Heart left ventricle (tissue), 16 donors: ENCODE results near the gene MTIF2. TPM values are rescaled to one million over a fixed set of nuclear protein-coding genes. Genes with fewer than 3 reads are reported as not detected.
A peak's percentile ranks its signal among the peaks of the same experiment; 100 is the strongest.

Source experiments
- ATAC-seq, 4 donors: fragments of 200-7000 bp; cut with Tn5 transposase; one replicate each; pipeline ENCODE4 v1.9.1; 2020 to 2022; ENCODE audit warnings: moderate library complexity in 4 of 4, mild to moderate bottlenecking in 3 of 4, moderate number of reproducible peaks in 1 of 4
- DNase-seq, 5 donors: peaks; one replicate each; pipeline ENCODE4 v3.0.0-alpha.2; 2020
- H3K27ac ChIP-seq, 12 donors: fragments of 200-600 bp; sonication (generic) in 4 of 12; one replicate each; pipeline versions ENCODE4 v1.5.0 to v1.8.0; 2016 to 2022; ENCODE audit warnings: mild to moderate bottlenecking in 2 of 12
- H3K27me3 ChIP-seq, 9 donors: fragments of 200-600 bp; sonication (generic) in 2 of 9; one replicate each; pipeline versions ENCODE4 v1.5.1 to v1.8.0; 2016 to 2022; ENCODE audit warnings: mild to moderate bottlenecking in 3 of 9
- H3K36me3 ChIP-seq, 9 donors: fragments of 200-600 bp; sonication (generic) in 2 of 9; one replicate each; pipeline versions ENCODE4 v1.5.0 to v1.8.0; 2018 to 2022; ENCODE audit warnings: mild to moderate bottlenecking in 2 of 9
- H3K4me1 ChIP-seq, 12 donors: fragments of 200-600 bp; sonication (generic) in 4 of 12; one replicate each; pipeline versions ENCODE4 v1.5.0 to v1.8.0; 2016 to 2022; ENCODE audit warnings: mild to moderate bottlenecking in 3 of 12
- H3K4me3 ChIP-seq, 12 donors: fragments of 200-600 bp; sonication (generic) in 4 of 12; one replicate each; pipeline versions ENCODE4 v1.5.0 to v1.8.0; 2017 to 2022; ENCODE audit warnings: mild to moderate bottlenecking in 9 of 12, moderate library complexity in 4 of 12
- H3K9me3 ChIP-seq, 12 donors: fragments of 200-600 bp; sonication (generic) in 4 of 12; one replicate each; pipeline versions ENCODE4 v1.5.0 to v1.8.0; 2016 to 2022; ENCODE audit warnings: mild to moderate bottlenecking in 1 of 12
- CTCF ChIP-seq, 12 donors: fragments of 200-600 bp; sonication (generic) in 4 of 12; IDR thresholded peaks; one replicate each; pipeline versions ENCODE4 v1.5.0 to v1.8.0; 2018 to 2022; ENCODE audit warnings: antibody characterized with exemption in 12 of 12, mild to moderate bottlenecking in 5 of 12
- POLR2A ChIP-seq, 2 donors: fragments of 450-650 bp; IDR thresholded peaks; one replicate each; pipeline ENCODE4 v1.6.1; 2017; ENCODE audit warnings: antibody characterized with exemption in 2 of 2, mild to moderate bottlenecking in 2 of 2, moderate library complexity in 2 of 2
- whole genome bisulfite sequencing, 4 donors: extraction: QIAGEN DNeasy Blood & Tissue Kit in 2 of 4; methylation state at CpG; one replicate each; pipeline versions ENCODE4 v1.1.5 to v1.1.7; 2013 to 2018; 5-methylcytosine and 5-hydroxymethylcytosine counted together
- intact Hi-C, 10 donors: fragments of 100-400 bp; cut with DNase I; formaldehyde crosslinking; loops; one replicate each; pipeline versions ENCODE4 v1.11.1 to v1.14.2; 2022
- polyA plus RNA-seq, 2 donors: library from polyadenylated mRNA; stranded (reverse); fragments of 200-250 nt; gene quantifications; one replicate each; pipeline ENCODE4 v1.2.3, GENCODE V29; 2013
- total RNA-seq, 9 donors: library from RNA; depleted of rRNA in 2 of 9; stranded (reverse); fragments of >200 nt in 2 of 9; fragmentation: NEBNext Ultra II Directional in 3 of 9; extraction: Animal tissue kit (Norgen Biotek cat#: 25700) in 3 of 9; gene quantifications; one replicate each; pipeline versions ENCODE4 v1.1.0 to v1.2.4, GENCODE V29; 2016 to 2023
- donor health status: ischemic (EF 13 %, LVEDD 7.1; RV severe dilation, severe dysfunction).
- donor health status: healthy with polysubstance abuse.
- donor health status: DM: no; HTN: yes; CAD: no.
- donor health status: DM: no; HTN: no; CAD: no.
- donor health status: ischemic (EF 25% LVEDD 6.9; RV normal size, moderate dysfunction).
- donor health status: ischemic (EF 25% LVEDD 5.7; RV mildly dilated, moderate dysfunction).
- donor health status: healthy.
- donor health status: DM: yes; HTN: yes; CAD: no.
- donor health status: ischemic (EF 35%, LVEDD 5.7; RV mildly dilated, moderate dysfunction).
- donor health status: nonischemic (EF 11% LVEDD 7.7; RV severe dilation, severe dysfunction).
- donor health status: DM: yes; HTN: yes; CAD: no.
- donor health status: PGD.
- donor health status: ischemic (EF 29% LVEDD 5.4; RV normal size, mild dysfunction).
- donor health status: nonischemic (EF 23%, LVEDD 6.1; RV moderate dilation, normal function).

MTIF2 gene
- total and polyA plus RNA-seq, 11 donors: 29.9 to 54.7 (median 45.5) TPM

GRCh38 chr2:55309446-55309845 is 40.4 kb upstream of the MTIF2 start:
- WGBS, 4 donors: 56 to 69% (median 66%) methylated on average over 2 of the region's 2 CpGs
- H3K9me3 ChIP-seq: no peaks in the 10 kb centered on the region
- H3K4me1 ChIP-seq: no peaks in the 10 kb centered on the region
- DNase-seq (no peak), ATAC-seq (no peak)
- H3K4me3 ChIP-seq: no peak overlapping the region
- intact Hi-C loops: no loop called here
- H3K27me3 ChIP-seq: no peaks in the 10 kb centered on the region
- peaks cover 0 to 81% (median 51%) of the 10 kb centered on the region in 9 donors for H3K36me3 ChIP-seq
- no peak for TF ChIP-seq POLR2A (IDR thresholded peaks at IDR 0.05)
- no peak for TF ChIP-seq CTCF (IDR thresholded peaks at IDR 0.05)
- H3K27ac ChIP-seq: no peak overlapping the region

- ATAC-seq: no peak
- no peak for DNase-seq
- no peaks in the 10 kb centered on the region for H3K27me3 ChIP-seq
- TF ChIP-seq CTCF (IDR thresholded peaks at IDR 0.05) (no peak), POLR2A (IDR thresholded peaks at IDR 0.05) (no peak)
- peaks cover 0 to 66% (median 33%) of the 10 kb centered on the region in 9 donors for H3K36me3 ChIP-seq
- no peaks in the 10 kb centered on the region for H3K4me1 ChIP-seq
- no peak overlapping the region for H3K27ac ChIP-seq
- no peak overlapping the region for H3K4me3 ChIP-seq
- WGBS, 4 donors: 94 to 98% (median 96%) methylated on average over 3 of the region's 3 CpGs
- intact Hi-C loops: no loop called here
- H3K9me3 ChIP-seq: no peaks in the 10 kb centered on the region
Observed at GRCh38 chr2:55302241-55302640, 33.2 kb upstream of the MTIF2 start.

- Histone ChIP-seq H3K4me3 (no peak overlapping the region), H3K27me3 (no peaks in the 10 kb centered on the region), H3K4me1 (peaks cover 0 to 4% (median 0%) of the 10 kb centered on the region in 12 donors), H3K36me3 (peaks cover 0 to 62% (median 37%) of the 10 kb centered on the region in 9 donors), H3K9me3 (no peaks in the 10 kb centered on the region), H3K27ac (no peak overlapping the region)
- TF ChIP-seq POLR2A (IDR thresholded peaks at IDR 0.05) (no peak), CTCF (IDR thresholded peaks at IDR 0.05) (no peak)
- ATAC-seq: no peak
- intact Hi-C loops: no loop called here
- no peak for DNase-seq
- WGBS, 4 donors: 91 to 99% (median 96%) methylated on average over 1 of the region's 1 CpG
Observed at GRCh38 chr2:55301277-55301676, 32.2 kb upstream of the MTIF2 start.

- ATAC-seq: no peak
Observed at GRCh38 chr2:55296393-55296792, 27.4 kb upstream of the MTIF2 start.

More at GRCh38 chr2:55296393-55296792, 27.4 kb upstream of the MTIF2 start:
- H3K27ac ChIP-seq: peak overlapping the region in 1 of 12 donors; percentile 4
- no peak overlapping the region for H3K4me3 ChIP-seq
- no peak for TF ChIP-seq POLR2A (IDR thresholded peaks at IDR 0.05)
- no peak for TF ChIP-seq CTCF (IDR thresholded peaks at IDR 0.05)
- DNase-seq: no peak
- H3K36me3 ChIP-seq: peaks cover 0 to 44% (median 36%) of the 10 kb centered on the region in 9 donors
- no peaks in the 10 kb centered on the region for H3K27me3 ChIP-seq
- intact Hi-C loops: no loop called here
- H3K9me3 ChIP-seq: no peaks in the 10 kb centered on the region
- peaks cover 0 to 27% (median 5%) of the 10 kb centered on the region in 12 donors for H3K4me1 ChIP-seq
